ENCODE measurements around the gene CDK14. TPM values are rescaled to one million over a fixed set of nuclear protein-coding genes. Genes with fewer than 3 reads are reported as not detected.

CDK14 gene
- total RNA-seq, 4 donors from 2014 or later = 22.2 to 36.3 (median 28.6) TPM

GRCh38 chr7:90891529-90891928 lies 295.4 kb downstream of the CDK14 start:
- H3K36me3 ChIP-seq = no peaks in the 10 kb centered on the region
- H3K9me3 ChIP-seq = no peaks in the 10 kb centered on the region
- H3K27me3 ChIP-seq = no peaks in the 10 kb centered on the region
- H3K27ac ChIP-seq = no peak overlapping the region
- 62% methylated on average over 1 of the region's 1 CpG for WGBS, 2 donors
- no peak for DNase-seq (ENCODE audit: low spot score in 2 of 2)
- peaks cover 0 to 9% (median 0%) of the 10 kb centered on the region in 4 donors for H3K4me1 ChIP-seq
- TF ChIP-seq, protein P1, sequence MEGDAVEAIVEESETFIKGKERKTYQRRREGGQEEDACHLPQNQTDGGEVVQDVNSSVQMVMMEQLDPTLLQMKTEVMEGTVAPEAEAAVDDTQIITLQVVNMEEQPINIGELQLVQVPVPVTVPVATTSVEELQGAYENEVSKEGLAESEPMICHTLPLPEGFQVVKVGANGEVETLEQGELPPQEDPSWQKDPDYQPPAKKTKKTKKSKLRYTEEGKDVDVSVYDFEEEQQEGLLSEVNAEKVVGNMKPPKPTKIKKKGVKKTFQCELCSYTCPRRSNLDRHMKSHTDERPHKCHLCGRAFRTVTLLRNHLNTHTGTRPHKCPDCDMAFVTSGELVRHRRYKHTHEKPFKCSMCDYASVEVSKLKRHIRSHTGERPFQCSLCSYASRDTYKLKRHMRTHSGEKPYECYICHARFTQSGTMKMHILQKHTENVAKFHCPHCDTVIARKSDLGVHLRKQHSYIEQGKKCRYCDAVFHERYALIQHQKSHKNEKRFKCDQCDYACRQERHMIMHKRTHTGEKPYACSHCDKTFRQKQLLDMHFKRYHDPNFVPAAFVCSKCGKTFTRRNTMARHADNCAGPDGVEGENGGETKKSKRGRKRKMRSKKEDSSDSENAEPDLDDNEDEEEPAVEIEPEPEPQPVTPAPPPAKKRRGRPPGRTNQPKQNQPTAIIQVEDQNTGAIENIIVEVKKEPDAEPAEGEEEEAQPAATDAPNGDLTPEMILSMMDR (IDR thresholded peaks at IDR 0.05) = no peak
- no peak for TF ChIP-seq POLR2A (IDR thresholded peaks at IDR 0.05)
- no peak for TF ChIP-seq EP300 (IDR thresholded peaks at IDR 0.05)
- no peak overlapping the region for H3K4me3 ChIP-seq

DNA sequence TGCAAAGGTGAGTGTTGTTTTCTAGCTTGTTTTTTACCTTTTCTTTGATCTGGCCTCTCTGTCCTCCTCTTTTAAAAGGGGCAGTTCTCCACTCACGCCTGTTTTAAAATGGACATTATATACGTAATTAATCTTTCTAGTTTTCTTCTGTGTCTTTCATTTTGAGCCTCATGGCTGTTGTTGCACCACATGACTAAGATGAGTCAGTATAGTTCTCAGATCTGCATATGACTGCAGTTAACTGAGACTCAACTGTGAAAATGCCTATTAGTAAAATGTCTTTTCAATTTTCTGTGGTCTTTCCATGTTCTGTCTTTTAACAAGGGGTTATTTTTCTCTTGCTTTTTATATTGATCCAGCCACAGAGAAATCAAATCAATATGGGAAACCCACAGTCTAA lies 296.1 kb downstream of the CDK14 start:
- TF ChIP-seq EP300 (IDR thresholded peaks at IDR 0.05) = no peak
- no peak for TF ChIP-seq POLR2A (IDR thresholded peaks at IDR 0.05)
- TF ChIP-seq, protein P1 (IDR thresholded peaks at IDR 0.05) = no peak
- Histone ChIP-seq H3K27ac (no peak overlapping the region), H3K4me3 (no peak overlapping the region), H3K36me3 (no peaks in the 10 kb centered on the region), H3K27me3 (no peaks in the 10 kb centered on the region), H3K9me3 (no peaks in the 10 kb centered on the region), H3K4me1 (peaks cover 0 to 5% (median 0%) of the 10 kb centered on the region in 4 donors)
- WGBS, 2 donors = 92 to 97% methylated on average over 2 of the region's 2 CpGs
- DNase-seq (ENCODE audit: low spot score in 2 of 2) = no peak

DNA sequence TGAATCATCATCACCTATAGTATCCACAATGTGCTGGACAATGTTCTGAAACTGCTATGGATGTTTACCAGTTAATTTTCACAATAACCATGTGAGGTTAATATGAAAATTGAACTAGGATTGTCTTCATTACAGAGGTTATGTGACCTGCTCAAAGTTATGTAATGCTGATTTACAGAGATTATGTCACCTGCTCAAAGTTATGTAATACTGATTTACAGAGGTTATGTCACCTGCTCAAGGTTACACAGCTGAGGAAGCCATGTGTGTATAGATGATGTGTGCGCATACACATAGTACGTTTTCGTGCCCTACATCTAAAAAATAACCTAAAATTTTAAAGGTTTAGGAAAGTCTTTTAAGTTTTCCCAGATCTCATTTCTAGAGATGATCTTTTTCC lies 298.0 kb downstream of the CDK14 start:
- Histone ChIP-seq H3K4me1 (no peaks in the 10 kb centered on the region), H3K4me3 (no peak overlapping the region), H3K36me3 (no peaks in the 10 kb centered on the region), H3K9me3 (no peaks in the 10 kb centered on the region), H3K27me3 (no peaks in the 10 kb centered on the region), H3K27ac (no peak overlapping the region)
- WGBS, 2 donors = 96 to 97% methylated on average over 3 of the region's 3 CpGs
- TF ChIP-seq EP300 (IDR thresholded peaks at IDR 0.05) = no peak
- no peak for TF ChIP-seq POLR2A (IDR thresholded peaks at IDR 0.05)
- TF ChIP-seq, protein P1 (IDR thresholded peaks at IDR 0.05) = no peak
- DNase-seq (ENCODE audit: low spot score in 2 of 2) = no peak

- no peaks in the 10 kb centered on the region for H3K4me1 ChIP-seq
- H3K27me3 ChIP-seq = no peaks in the 10 kb centered on the region
- no peaks in the 10 kb centered on the region for H3K9me3 ChIP-seq
- H3K4me3 ChIP-seq = no peak overlapping the region
- no peak for DNase-seq (ENCODE audit: low spot score in 2 of 2)
- TF ChIP-seq, protein P1 (IDR thresholded peaks at IDR 0.05) = no peak
- no peak for TF ChIP-seq POLR2A (IDR thresholded peaks at IDR 0.05)
- no peak for TF ChIP-seq EP300 (IDR thresholded peaks at IDR 0.05)
- H3K36me3 ChIP-seq = no peaks in the 10 kb centered on the region
- WGBS, 2 donors = 89 to 92% methylated on average over 1 of the region's 1 CpG
- H3K27ac ChIP-seq = no peak overlapping the region
These were observed 300.3 kb downstream of the CDK14 start for GRCh38 chr7:90896458-90896857.

DNA sequence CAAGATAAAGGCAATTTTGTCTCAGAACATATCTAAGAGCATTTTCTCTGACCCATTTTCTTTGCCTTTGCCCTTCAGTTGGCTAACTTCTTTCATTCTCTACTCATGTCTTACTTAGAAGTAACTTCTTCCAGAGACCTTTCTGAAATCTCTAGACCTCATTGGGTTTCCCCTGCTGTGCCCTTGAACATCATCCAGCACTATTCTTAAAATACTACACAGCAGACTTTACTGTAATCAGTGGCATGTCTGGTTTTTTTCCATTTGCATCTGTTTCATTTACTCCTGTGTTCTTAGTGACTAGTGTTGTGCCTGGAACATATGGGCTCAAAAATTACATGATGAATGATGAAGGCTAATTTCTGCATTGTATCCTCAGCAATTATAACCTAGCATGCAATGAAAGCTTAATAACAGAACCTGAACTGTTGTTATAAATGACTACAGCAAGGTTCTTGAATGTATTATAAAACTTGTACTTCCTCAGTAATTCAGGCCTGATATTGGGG lies 301.9 kb downstream of the CDK14 start:
- H3K9me3 ChIP-seq = no peaks in the 10 kb centered on the region
- no peak for DNase-seq (ENCODE audit: low spot score in 2 of 2)
- no peak overlapping the region for H3K27ac ChIP-seq
- H3K36me3 ChIP-seq = no peaks in the 10 kb centered on the region
- no peaks in the 10 kb centered on the region for H3K4me1 ChIP-seq
- TF ChIP-seq, protein P1 (IDR thresholded peaks at IDR 0.05) = no peak
- TF ChIP-seq POLR2A (IDR thresholded peaks at IDR 0.05) = no peak
- TF ChIP-seq EP300 (IDR thresholded peaks at IDR 0.05) = no peak
- no peak overlapping the region for H3K4me3 ChIP-seq
- no peaks in the 10 kb centered on the region for H3K27me3 ChIP-seq
